ENCODE measurements around the gene WWOX.

GRCh38 chr16:78538919-78539318, 439.5 kb downstream of the WWOX start:
- no peak for TF ChIP-seq FOXM1 (CRISPR knock-in tag; IDR thresholded peaks at IDR 0.05)
- TF ChIP-seq CBFB (CRISPR knock-in tag; IDR thresholded peaks at IDR 0.05) = no peak
